GM12878 (cell line): ENCODE measurements around the gene TMEM41A. TPM values are rescaled to one million over a fixed set of nuclear protein-coding genes. Genes with fewer than 3 reads are reported as not detected.

Experiments
- ATAC-seq: fragments of 200-7000 bp; cut with Tn5 transposase; 3 replicates; pipeline ENCODE4 v1.9.1; 2020; ENCODE audit warnings: mild to moderate bottlenecking, moderate library complexity
- BruUV-seq: library from RNA; stranded (reverse); fragments of 400-500 nt; replicated peaks from 2 replicates; lab custom pipeline; 2021; lab: Mats Ljungman, UMichigan
- CTCF ChIA-PET: fragments of 300-600 bp; sonication (Branson Sonifier 250); formaldehyde crosslinking; extraction: SDS; loops from one replicate; lab custom pipeline; 2021; ENCODE audit warnings: inconsistent platforms; lab: Yijun Ruan, JAX
- POLR2A ChIA-PET: fragments of 350-600 bp; formaldehyde crosslinking; extraction: SDS; loops from one replicate; lab custom pipeline; 2021; ENCODE audit warnings: inconsistent platforms; lab: Charles Lee
- RAD21 ChIA-PET: fragments of 300-600 bp; sonication (Branson Sonifier 250); formaldehyde crosslinking; loops from one replicate; lab custom pipeline; 2023; ENCODE audit warnings: antibody characterized with exemption; ENCODE audit not compliant: unreplicated experiment; lab: Charles Lee
- SMC1A ChIA-PET: fragments of 300-600 bp; sonication (Branson Sonifier 250); formaldehyde crosslinking; loops from one replicate; lab custom pipeline; 2023; ENCODE audit not compliant: unreplicated experiment, uncharacterized antibody; lab: Charles Lee
- DNase-seq: peaks from one replicate; pipeline ENCODE4 v3.0.0-alpha.2; 2011; ENCODE audit warnings: low read depth, low spot score
- FAIRE-seq: peaks from 3 replicates; lab custom pipeline; 2011; peaks lifted over from hg19 to GRCh38; lab: Jason Lieb, UNC
- H2AFZ ChIP-seq: 2 replicates; pipeline ENCODE4 v1.6.0; 2011; ENCODE audit warnings: low read depth, low read length, control low read depth; ENCODE audit not compliant: control insufficient read depth
- H3K27ac ChIP-seq: 2 replicates; pipeline ENCODE4 v1.5.1; 2011; ENCODE audit warnings: control low read depth; ENCODE audit not compliant: control insufficient read depth, insufficient read depth
- H3K27me3 ChIP-seq, 2 experiments: replicated peaks in 1 of 2; 2 replicates each; pipeline versions ENCODE4 v1.6.0 to v1.6.1; 2011; ENCODE audit warnings: low read length in 1 of 2; ENCODE audit not compliant: control insufficient read depth in 2 of 2, insufficient read depth in 2 of 2
- H3K36me3 ChIP-seq, 2 experiments: 2 replicates each; pipeline ENCODE4 v1.5.1; 2011; ENCODE audit warnings: low read length in 1 of 2; ENCODE audit not compliant: control insufficient read depth in 2 of 2, insufficient read depth in 2 of 2
- H3K4me1 ChIP-seq: 2 replicates; pipeline ENCODE4 v1.6.1; 2011; ENCODE audit warnings: mild to moderate bottlenecking, low read length, moderate library complexity, mixed read lengths; ENCODE audit not compliant: control insufficient read depth, insufficient read depth
- H3K4me2 ChIP-seq: 2 replicates; pipeline ENCODE4 v1.6.0; 2011; ENCODE audit warnings: control low read depth; ENCODE audit not compliant: control insufficient read depth, insufficient read depth
- H3K4me3 ChIP-seq: fragments of 200-600 bp; sonication (generic); 2 replicates; pipeline ENCODE4 v1.5.1; 2016
- H3K79me2 ChIP-seq: 2 replicates; pipeline ENCODE4 v1.6.0; 2011; ENCODE audit warnings: low read length; ENCODE audit not compliant: control insufficient read depth, insufficient read depth
- H3K9ac ChIP-seq: 2 replicates; pipeline ENCODE4 v1.8.0; 2011; ENCODE audit warnings: low read length, control low read depth, mixed read lengths; ENCODE audit not compliant: control insufficient read depth, insufficient read depth
- H3K9me3 ChIP-seq: replicated peaks from 3 replicates; pipeline ENCODE4 v1.5.1; 2011; ENCODE audit warnings: mild to moderate bottlenecking, low read length; ENCODE audit not compliant: control insufficient read depth, insufficient read depth
- H4K20me1 ChIP-seq: 2 replicates; pipeline ENCODE4 v1.6.0; 2011; ENCODE audit not compliant: control insufficient read depth, insufficient read depth
- HDGF ChIP-seq: fragments of 450-650 bp; IDR thresholded peaks from 2 replicates; pipeline ENCODE4 v1.6.1; 2016; ENCODE audit warnings: antibody characterized with exemption
- MEF2B ChIP-seq: fragments of 450-650 bp; IDR thresholded peaks from 2 replicates; pipeline ENCODE4 v1.6.1; 2018; ENCODE audit warnings: mild to moderate bottlenecking, moderate library complexity; ENCODE audit not compliant: partially characterized antibody, poor library complexity, severe bottlenecking
- NRF1 ChIP-seq: conservative IDR thresholded peaks from 2 replicates; pipeline ENCODE4 v1.6.1; 2011; ENCODE audit warnings: mild to moderate bottlenecking, low read depth, low read length, improper control_type of control experiment
- POLR2A ChIP-seq: IDR thresholded peaks from 2 replicates; pipeline ENCODE4 v1.6.1; 2011; ENCODE audit warnings: low read depth, mild to moderate bottlenecking, low read length
- TBL1XR1 ChIP-seq: IDR thresholded peaks from 2 replicates; pipeline ENCODE4 v1.6.1; 2012; ENCODE audit warnings: low read depth, low read length, improper control_type of control experiment
- WGBS: methylation state at CpG from one replicate; pipeline ENCODE4 v1.1.6; 2016; ENCODE audit warnings: low lambda C conversion rate; ENCODE audit not compliant: insufficient replicate concordance, insufficient coverage; ENCODE audit errors: missing lambda C conversion rate; 5-methylcytosine and 5-hydroxymethylcytosine counted together
- in situ Hi-C: fragments of 300-500 bp; cut with MboI; formaldehyde crosslinking; loops from 9 replicates; pipeline ENCODE4 v1.14.3; 2018; ENCODE audit warnings: mixed read lengths
- intact Hi-C: fragments of 100-400 bp; cut with micrococcal nuclease; formaldehyde crosslinking; loops from one replicate; pipeline ENCODE4 v1.14.2; 2022; ENCODE audit not compliant: unreplicated experiment
- polyA plus RNA-seq, 11 experiments: library from polyadenylated mRNA; depleted of rRNA in 4 of 11; unstranded in 6 of 11; stranded (reverse) in 5 of 11; fragments of >200 nt; fragmentation: Nextera tagmentation in 4 of 11; fragmentation: Illumina TruSeq in 1 of 11; extraction: Ambion mirVana in 4 of 11; extraction: Trizol in 1 of 11; gene quantifications; 1 replicate in 1 of 11; 2 replicates in 10 of 11; pipeline versions ENCODE4 v1.2.1 to v1.2.3, GENCODE V29; 2011 to 2016; ENCODE audit warnings: inconsistent platforms in 2 of 11, missing spikeins in 2 of 11, low read depth in 1 of 11
- total RNA-seq, 4 experiments: library from RNA; depleted of rRNA in 3 of 4; stranded (reverse); fragments of >200 nt in 3 of 4; fragmentation: Illumina TruSeq in 1 of 4; extraction: Trizol in 1 of 4; gene quantifications; 2 replicates each; pipeline versions ENCODE4 v1.2.1 to v1.2.3, GENCODE V29; 2013 to 2021

The TMEM41A gene
- total and polyA plus RNA-seq, 10 of the 15 experiments (the other 5 are each of a cell fraction or from before 2014, with no cell fraction given): 13.9 to 33.2 (median 21.8) TPM

GRCh38 chr3:185502987-185503386 is 4.2 kb upstream of the TMEM41A start (continued):
- TF ChIP-seq HDGF (no peak), TBL1XR1 (no peak)

- no TSS peak for BruUV-seq
- Histone ChIP-seq H3K9ac (no peak overlapping the region), H3K4me3 (no peak overlapping the region), H3K27ac (no peak overlapping the region), H3K4me1 (no peaks in the 10 kb centered on the region), H3K4me2 (no peak overlapping the region), H3K27me3 (no peaks in the 10 kb centered on the region), H4K20me1 (no peaks in the 10 kb centered on the region), H3K9me3 (no peaks in the 10 kb centered on the region), H3K79me2 (no peaks in the 10 kb centered on the region), H3K36me3 (peaks cover 12 to 15% of the 10 kb centered on the region in 2 experiments; a peak in 3 of 4 replicates), H2AFZ (no peak overlapping the region)
- CTCF ChIA-PET: interaction anchor here (1.3 kb wide), 1 partner anchor 69 kb away, joined by 3 read pairs; no protein-coding TSS in a partner anchor
- SMC1A ChIA-PET: interaction anchor here (1.2 kb wide), 1 partner anchor 19 kb away, joined by 3 read pairs; no protein-coding TSS in a partner anchor
- FAIRE-seq (no peak), ATAC-seq (no peak), DNase-seq (no peak)
- 98% methylated on average over 4 of the region's 4 CpGs for WGBS
- RAD21 ChIA-PET: no interaction called here
- TF ChIP-seq MEF2B: no peak
- peak; percentile 40; the same call in 1 of the 2 replicates for TF ChIP-seq POLR2A
- POLR2A ChIA-PET: no interaction called here
- intact Hi-C loops (no loop called here), in situ Hi-C loops (no loop called here)
Observed at GRCh38 chr3:185490241-185490640, 8.6 kb downstream of the TMEM41A start.

- Histone ChIP-seq H3K9me3 (no peaks in the 10 kb centered on the region), H3K9ac (no peak overlapping the region), H3K27me3 (no peaks in the 10 kb centered on the region), H2AFZ (no peak overlapping the region), H3K4me2 (no peak overlapping the region), H3K4me1 (no peaks in the 10 kb centered on the region), H3K4me3 (no peak overlapping the region)
- FAIRE-seq: no peak
- ChIA-PET CTCF (interaction anchor here (1.3 kb wide), 1 partner anchor 69 kb away, joined by 3 read pairs; no protein-coding TSS in a partner anchor), POLR2A (no interaction called here)
- 94% methylated on average over 3 of the region's 3 CpGs for WGBS
- BruUV-seq: no TSS peak
- in situ Hi-C loops: no loop called here
- TF ChIP-seq NRF1 (no peak), POLR2A (peak; percentile 18; the same call in 1 of the 2 replicates)
- TF ChIP-seq, all 136 proteins: peak for 1
- DNase-seq (no peak), ATAC-seq (no peak)
- ChIA-PET RAD21 (no interaction called here), SMC1A (interaction anchor here (2.0 kb wide), 1 partner anchor 70 kb away, joined by 6 read pairs; no protein-coding TSS in a partner anchor)
- no peaks in the 10 kb centered on the region for H3K79me2 ChIP-seq
- no peaks in the 10 kb centered on the region for H4K20me1 ChIP-seq
- peaks cover 11 to 12% of the 10 kb centered on the region in 2 experiments; a peak in 3 of 4 replicates for H3K36me3 ChIP-seq
- no peak overlapping the region for H3K27ac ChIP-seq
- intact Hi-C loops: no loop called here
Observed at GRCh38 chr3:185489462-185489861, 9.4 kb downstream of the TMEM41A start.
